Inflammatory macrophage (primary cell): Measurements from ENCODE around the gene SPATA19.
"Not testable (repeated sequence)": the region's sequence is repeated elsewhere in the genome, so short reads cannot be mapped to it uniquely, and the experiment has no call there.

Experiments used
- DNase-seq, 2 donors: peaks; one replicate each; pipeline ENCODE4 v3.0.0-alpha.2; 2020 to 2022
- total RNA-seq, 18 experiments: gene quantifications; one replicate each; lab custom pipeline; 2026; ENCODE audit warnings: mixed read lengths in 6 of 18, inconsistent platforms in 2 of 18; lab: John Stamatoyannopoulos, UW

The SPATA19 gene, protein sequence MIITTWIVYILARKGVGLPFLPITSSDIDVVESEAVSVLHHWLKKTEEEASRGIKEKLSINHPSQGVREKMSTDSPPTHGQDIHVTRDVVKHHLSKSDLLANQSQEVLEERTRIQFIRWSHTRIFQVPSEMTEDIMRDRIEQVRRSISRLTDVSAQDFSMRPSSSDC
- 0 to 0.18 (median 0) reads per million in 18 experiments for total RNA-seq

DNA sequence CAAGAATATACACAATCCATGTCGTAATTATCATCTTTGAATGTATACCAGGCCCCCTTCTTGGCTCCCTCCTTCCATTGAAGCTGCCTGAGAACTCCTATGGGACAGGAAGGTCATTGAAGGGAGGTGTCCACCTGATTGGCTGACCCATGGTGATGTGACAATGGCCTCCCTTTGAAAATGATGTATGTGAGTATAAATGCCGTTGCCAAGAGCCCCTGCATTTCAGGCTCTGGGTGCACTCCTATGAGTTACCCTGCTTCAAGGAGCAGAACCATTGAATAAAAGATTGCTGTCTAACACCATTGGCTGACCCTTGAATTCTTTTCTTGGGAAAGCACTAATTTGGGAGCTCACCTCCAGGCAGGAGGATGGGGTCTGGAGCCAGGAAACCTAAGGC is at the start of gene SPATA19:
TSS of gene SPATA19 (minus strand) at position 101 of the 400 bp plus-strand sequence. CDS start at position 34, 67 bp downstream.
- no peak for DNase-seq

DNA sequence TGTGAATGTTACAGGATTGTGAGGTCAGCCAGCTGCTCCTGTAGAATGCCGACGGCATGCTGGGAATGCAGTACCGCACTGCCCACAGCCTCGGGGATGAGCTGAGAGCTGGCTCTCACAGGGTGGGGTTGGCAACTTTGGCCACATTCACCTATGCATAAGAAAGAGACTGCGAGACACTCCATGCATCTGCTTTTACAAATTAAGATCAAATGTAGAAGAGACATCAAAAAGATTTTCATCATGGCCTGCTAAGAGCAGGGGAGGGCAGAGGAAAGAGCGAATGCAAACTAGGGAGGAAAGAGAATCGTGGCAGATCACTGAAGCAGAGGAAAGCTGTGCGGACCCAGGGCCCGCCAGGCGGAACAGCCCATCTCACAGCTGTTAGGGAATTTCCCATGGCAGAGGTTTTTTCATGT is 49.8 kb upstream of the SPATA19 start:
- no peak for DNase-seq

DNA sequence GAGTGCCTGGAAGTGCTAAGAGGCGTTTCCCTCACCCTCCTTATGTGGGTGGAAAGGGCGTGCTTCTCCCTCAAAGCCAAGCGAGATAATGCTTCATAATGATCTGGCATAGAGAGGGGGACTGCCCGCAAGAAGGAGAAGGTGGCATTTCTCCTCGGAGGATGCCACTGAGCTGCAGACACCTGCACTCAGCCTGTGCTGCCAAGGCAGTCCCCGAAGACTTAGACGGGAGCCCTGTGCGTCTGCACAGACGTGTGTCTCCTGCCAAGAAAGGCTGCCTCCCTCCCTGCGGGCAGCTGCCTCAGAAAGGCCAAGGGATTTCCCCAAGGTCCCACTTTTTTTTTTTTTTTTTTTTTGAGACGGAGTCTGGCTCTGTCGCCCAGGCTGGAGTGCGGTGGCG is 48.1 kb upstream of the SPATA19 start:
- DNase-seq, result no peak

DNA sequence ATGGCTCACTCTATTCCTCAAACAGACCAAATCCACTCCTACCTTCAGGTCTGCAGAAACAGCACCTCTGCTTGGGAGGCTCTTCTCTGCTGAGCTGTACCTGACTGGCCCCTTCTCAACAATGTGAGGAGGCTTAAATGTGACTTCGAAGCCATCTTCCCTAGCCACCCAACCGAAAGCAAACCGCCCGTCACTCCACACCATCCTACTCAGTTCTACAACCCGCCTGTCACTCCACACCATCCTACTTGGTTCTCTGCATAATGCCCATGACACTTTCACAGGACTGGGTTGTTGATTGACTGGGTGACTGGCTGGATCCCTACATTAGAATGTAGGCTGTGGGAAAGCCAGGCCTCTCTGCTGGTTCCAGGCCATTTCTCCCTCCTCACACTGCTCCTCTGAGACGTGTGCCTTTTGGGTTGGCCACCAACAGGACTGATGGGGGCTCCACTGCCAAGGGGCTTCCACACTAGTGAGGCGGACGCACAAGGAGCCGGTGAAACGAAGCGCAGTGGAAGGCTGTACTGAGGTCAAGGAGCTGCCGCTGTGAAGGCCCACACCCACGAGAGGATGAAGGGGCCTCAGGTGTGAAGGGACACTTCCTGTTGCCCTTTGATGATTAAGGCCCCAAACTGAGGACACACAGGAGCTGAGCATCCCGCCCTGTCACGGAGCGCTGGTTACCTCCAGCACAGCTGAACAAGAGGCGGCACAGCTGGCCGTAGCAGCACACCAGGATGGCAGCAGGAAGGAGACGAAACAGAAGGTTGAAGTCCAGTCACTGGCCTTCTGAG is 47.5 kb upstream of the SPATA19 start:
- no peak for DNase-seq

DNA sequence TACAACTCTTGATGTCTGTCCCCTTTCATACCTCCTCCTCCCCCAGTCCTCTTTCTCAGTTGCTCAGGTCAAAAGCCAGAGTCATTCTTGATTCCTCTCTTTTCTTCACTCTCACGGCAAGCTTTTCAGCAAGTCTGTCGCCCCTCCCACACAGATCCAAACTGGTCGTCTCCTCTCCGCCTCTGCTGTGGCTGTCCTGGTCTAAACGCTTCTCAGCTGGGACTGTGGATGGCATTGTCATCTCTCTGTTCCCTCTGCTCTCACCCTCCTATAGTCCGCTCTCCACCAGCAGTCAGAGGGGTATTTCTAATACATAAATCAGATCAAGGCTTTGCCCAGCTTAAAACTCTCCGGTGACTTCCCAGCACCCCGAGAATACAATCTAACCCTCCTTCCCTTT is 46.8 kb upstream of the SPATA19 start:
- DNase-seq, result no peak

DNA sequence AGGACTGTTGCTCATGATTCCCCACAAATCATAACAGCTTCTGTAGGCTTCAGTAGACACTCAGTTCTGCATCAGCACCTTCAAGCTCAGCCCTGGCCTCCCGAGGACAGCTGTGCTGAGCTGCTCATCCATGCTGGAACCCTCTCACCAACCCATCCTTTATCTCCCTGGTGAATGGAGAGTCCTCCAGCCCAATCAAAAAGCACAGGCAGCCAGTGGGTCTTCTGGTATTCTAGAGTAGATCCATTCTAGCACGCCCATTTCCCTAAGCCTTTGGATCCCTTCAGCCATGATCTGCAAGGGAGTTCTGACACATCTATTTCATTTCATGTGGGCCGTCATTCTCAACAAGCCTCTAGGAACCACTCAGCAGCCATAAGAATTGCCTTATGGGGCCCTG is 44.6 kb upstream of the SPATA19 start:
- no peak for DNase-seq

DNA sequence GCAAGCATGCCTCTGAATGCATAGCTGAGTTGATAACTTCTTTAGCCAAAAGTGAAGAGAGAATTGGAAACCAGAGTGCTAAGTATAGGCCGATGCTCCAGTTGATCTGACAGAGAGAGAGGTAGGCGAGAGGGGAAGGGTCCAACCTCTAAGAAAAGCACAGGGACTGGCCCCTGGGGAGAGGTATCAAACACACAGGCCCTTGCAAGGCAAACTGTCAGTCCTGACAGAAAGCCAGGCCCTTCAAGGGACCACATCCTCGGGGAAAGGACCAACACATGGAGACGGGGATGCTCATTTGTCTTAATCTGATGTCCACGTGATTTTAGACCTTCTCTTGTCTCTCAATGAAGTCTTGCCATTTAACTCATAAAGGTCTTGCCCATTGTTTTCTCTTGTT is 43.9 kb upstream of the SPATA19 start:
- no peak for DNase-seq

DNA sequence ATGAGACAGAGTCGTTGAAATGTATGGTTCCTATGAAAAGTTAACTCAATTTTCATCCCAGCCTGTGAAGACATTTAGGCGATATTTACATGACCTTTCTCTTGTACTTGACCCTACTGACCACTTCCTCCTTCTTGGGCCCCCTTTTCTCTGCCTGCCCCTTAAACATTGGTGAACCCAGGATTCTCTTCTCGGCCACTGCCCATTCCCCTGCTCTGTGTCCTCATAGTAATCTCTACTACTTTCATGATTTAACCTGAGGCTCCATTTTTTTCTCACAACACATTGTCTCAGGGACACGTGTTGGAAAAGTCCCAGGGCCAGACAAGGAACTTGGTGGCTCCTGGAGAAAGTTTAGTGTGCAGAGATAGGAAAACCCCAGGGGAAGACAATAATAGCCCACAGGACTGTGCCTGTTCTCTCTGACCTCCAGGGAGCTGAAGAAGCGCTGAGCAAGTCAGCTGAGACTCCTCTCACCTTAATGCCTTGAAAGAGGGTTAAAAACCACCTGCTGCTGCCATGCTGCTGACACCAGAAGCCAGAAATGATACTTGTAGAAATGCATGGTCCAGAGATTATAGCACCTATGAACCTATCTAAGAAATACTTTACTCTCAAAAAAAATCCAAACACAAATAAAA is 42.5 kb upstream of the SPATA19 start:
- DNase-seq, result no peak

DNA sequence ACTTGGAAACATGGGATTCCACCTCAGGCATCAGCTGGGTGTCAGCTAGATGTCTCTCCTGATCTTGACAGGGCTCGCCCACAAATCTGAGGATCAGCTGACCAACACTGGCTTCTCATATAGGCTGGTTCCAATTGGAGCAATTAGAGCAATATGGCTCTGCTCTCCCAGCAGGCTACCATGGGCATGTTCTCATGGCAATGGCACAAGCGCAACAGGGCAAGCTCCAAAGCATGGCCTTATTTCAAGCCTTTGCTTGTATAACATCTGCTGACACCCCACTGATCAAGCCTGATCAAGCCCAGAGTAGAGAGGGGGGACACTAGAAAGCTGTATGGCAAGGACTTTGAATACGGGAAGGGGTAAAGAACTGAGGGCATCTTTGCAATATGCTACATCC is 40.7 kb upstream of the SPATA19 start:
- no peak for DNase-seq

DNA sequence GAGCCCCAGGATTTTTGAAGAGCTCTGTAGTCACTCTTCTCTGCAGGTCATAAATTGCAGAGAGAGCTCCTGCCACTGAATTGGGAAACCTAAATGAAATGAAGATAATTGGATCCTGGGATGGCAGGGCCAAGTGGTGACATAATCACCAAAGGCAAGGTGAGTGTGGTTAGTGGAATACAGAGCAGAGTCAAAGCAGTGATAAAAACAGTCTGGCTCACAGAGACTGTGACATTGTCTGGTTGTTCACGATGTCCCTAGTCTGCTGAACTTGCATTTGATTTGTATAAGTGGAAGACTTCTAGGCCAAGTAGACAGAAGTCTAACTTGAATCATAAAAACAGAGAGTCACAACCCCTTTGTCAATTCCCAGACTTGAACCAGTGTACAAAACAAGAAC is 26.8 kb upstream of the SPATA19 start:
- no peak for DNase-seq

DNA sequence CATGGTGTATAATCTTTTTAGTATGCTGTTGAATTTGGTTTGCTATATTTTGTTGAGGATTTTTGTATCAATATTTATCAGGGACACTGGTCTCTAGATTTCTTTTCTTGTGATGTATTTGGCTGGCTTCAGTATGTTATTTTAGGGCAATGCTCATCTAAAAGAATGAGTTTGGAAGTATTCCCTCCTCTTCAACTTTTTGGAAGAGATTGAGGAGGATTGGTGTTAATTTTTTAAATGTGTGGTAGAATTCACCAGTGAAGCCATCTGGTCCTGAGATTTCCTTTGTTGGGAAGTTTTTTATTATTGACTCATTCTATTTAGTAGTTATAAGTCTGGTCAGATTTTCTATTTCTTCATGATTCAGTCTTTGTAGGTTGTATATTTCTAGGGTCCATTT is 22.1 kb upstream of the SPATA19 start:
- no peak for DNase-seq

DNA sequence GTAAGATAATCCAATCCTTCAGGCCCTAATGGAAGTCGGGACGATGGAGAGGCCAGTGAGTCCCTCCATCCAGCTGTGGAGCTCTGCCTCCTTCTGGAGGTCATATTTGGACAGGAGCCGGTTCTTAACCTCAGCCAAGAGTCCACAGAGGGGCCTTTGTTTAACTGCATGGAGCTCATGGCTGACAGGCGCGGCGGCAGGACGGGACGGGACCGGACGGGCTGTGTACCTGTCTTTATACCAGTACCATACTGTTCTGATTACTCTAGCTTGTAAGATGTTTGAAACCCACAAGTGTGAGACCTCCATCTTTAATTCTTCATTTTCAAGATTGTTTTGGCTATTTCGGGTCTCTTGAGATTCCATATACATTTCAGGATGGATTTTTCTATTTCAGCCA is 20.2 kb upstream of the SPATA19 start:
- no peak for DNase-seq

DNA sequence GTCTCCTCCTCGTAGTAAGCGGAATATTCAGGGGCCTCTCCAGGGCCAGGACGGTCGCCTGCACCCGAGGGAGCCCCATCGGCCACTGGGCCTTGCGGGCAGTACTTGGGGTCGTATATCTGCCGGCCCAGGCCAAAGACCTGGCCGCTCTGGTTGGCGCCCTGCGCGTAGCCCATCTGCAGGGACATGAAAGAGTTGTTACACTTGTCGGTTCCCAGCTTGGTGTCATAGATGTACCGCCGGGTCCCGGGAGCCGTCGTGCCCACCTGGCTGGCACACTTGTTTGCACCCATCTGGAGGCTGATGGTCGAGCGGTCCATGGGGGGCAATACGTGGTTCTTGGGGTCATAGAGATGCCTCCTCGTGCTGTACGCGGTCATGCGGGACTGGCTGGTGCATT is 19.4 kb upstream of the SPATA19 start:
- no peak for DNase-seq

DNA sequence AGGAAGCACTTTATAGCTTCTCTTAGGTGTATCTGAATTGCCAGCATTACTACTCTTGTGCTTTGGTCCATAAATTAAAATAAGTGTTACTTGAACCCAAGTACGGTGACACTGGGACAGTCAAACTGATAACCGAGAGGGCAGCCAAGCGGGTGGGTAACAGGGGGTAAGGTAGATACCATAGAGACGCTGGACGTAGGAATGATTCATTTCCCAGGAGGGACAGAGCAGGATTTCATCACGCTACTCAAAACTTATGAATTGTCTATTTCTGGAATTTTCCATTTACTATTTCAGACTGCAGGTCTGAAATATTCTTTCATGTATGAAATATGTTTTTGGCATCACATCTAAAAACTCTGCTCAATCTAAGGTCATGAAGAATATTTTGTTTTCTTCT is 14.8 kb upstream of the SPATA19 start:
- no peak for DNase-seq

DNA sequence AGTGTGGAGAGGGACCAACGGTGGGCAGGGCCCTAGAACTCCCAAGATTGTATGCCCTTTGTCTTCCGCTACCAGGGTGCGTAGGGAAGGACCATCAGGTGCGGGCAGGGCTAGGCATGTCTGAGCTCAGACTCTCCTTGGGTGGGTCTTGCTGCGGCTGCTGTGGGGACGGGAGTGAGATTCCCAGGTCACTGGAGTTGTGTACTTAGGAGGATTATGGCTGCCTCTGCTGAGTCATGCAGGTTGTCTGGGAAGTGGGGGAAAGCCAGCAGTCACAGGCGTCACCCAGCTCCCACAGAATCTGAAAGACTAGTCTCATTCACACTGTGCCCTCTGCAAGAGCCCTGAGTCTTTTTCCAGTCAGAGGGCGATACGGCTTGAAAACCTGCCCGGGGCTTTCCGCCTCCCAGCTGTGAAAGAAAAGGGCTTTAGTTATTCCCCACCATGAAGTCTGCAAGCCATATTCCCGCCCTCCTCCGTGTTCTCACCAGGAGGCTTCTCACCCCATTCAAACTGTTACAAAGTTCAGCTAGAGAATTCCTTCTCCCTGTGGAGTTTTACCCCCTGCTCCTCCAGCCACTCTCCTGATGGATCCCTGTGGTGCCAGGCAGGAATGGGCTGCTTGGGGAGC is 9.1 kb upstream of the SPATA19 start:
- DNase-seq, result not testable (repeated sequence)

DNA sequence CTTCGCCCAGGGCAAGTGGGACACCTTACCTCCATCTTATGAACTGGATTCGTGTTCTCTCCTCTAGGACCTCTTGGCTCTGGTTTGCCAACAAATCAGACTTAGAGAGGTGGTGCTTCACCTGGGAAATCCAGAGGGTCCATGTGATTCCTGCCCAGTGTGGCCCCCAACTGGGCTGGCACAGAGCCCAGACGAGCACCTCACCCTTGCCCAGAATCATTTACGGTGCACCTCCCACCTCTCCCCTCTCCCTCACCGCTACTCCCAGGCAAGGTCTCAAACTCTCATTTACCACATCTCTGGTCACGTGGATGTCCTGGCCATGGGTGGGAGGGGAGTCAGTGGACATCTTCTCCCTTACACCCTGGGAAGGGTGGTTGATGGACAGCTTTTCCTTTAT is 1.1 kb downstream of the SPATA19 start:
- DNase-seq, result no peak

DNA sequence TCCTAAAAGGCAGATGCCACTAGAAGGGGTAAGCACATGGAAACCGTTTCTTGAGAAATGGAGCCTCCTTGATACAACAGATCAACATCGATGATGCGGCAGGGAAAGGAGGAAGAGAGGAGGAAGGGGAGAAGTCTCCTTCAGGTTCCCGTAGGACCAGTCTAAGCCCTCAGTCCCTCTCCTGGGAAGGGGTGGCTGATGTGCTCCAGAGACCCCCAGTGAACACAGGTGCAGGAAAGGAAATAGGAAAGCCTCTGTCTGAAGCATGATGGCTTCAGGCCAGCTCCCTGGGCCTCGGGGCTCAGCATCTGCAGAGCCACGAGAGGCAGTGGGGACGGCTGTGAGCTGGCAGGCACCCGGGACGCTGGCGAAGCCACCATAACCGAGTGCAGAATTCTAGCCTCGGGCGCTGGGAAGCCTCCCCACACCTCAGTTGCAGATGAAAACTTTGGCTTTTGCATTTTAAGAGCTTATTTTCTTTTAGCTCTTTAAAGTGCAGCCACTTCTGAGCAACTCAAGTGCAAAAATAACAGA is 1.8 kb downstream of the SPATA19 start:
- no peak for DNase-seq

DNA sequence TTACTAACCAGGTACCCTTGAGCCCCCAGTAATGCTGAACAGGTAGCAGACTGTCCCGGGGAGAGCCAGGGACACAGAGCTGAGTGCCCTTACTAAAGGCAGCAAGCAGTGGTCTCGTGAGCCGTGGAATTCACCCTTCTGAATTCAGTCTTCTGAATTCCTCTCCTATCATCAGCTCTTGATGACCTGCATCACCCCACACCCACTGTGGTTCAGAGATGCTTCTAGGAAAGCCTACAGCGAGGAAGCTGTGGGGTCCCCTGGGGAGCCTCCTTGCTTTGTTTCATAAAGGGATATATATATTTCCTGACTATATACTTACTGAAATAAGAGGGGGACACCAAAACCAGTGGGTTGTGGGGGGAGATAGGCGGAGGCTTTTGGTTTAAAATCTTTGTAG is 2.6 kb downstream of the SPATA19 start:
- DNase-seq, result no peak

DNA sequence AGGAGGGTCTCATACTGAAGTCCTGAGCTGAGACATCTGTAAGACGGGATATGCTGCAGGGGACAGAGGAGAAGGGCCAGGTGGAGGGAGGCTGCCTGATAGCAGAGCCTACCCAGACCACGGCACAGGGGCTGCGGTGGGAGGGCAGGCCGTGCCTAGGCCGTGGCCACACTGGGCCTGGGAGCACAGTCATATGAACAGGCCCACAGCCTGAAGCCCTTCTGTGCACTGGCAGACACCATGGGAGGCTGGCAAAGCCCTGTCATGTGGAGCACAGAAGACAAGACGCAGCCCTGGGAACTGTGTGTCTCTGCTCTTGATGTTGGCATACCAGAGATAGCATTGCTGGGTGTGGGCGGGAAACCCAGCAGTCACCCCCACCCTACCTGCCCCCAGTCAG is 3.3 kb downstream of the SPATA19 start:
- DNase-seq, result no peak

DNA sequence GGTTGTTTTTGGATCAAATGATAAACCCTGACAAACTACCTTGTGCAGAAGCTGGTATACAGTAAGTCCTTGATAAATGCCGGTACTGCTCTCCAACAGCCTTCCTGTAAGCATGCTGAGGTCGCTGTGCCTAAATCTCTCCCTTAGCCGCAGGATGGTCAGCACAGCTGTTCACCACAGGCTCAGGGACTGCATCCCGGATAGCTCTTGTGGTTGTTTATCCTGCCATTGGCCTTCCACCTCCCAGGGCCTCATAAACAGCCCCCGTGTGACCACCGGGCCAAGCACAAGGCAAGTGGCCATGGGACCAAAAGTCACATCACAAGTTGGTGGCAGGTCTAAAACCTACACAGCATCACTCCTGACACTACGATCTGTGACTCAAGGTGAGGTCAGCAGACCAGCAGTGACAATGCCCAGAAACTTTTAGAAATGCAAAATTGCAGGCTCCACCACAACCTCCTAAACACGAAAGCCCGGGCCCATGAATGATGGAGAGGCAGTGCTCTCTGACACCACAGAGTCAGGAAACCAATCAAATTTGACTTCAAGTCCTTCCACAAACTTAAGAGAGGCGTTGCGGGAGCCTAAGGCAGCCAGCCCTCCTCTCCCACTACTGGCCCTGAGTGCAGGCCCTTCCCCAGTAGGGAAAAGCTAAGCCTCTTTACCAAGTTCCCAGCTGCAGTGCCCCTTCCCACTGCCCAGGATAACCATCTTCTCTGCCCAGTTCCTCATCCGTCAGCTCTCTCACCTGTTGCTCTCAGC is 3.9 kb downstream of the SPATA19 start:
- DNase-seq, result no peak

DNA sequence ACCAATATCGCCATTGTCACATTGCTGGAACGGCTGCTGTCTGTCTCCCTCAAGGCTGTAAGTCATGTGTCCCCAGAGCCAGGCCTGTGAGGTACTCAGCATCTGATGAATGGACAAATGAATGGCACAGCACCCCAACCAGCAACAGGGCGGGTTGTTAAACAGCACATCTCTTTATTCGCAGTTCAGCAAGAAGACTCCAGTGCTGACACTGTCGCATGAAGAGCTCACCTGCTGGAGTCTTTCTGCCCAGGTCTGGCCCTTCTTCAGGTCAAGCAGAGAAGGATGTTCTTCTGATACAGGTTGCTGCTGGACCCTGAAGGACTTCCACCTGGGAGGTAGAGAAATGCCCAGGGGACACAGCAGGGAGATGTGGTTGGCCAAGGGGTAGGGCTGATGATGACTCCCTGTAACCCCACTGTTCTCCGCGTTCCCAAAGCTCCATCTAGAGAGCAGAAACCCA is 4.8 kb downstream of the SPATA19 start:
- no peak for DNase-seq
